Cardiac muscle cell (in vitro differentiated cells and primary cell): Measurements from ENCODE around the gene CIP2A. TPM values are rescaled to one million over a fixed set of nuclear protein-coding genes. Genes with fewer than 3 reads are reported as not detected.

Experiments used
- DNase-seq, 2 donors: peaks; one replicate each; pipeline versions ENCODE4 v3.0.0 to v3.0.0-alpha.2; 2010 to 2017; ENCODE audit warnings: low read depth in 1 of 2, low spot score in 1 of 2
- H3K27ac ChIP-seq: fragments of 200-600 bp; sonication (generic); 2 replicates; pipeline ENCODE4 v1.5.1; 2016
- H3K27me3 ChIP-seq: fragments of 200-600 bp; sonication (generic); 2 replicates; pipeline ENCODE4 v1.6.0; 2016; ENCODE audit warnings: control low read depth
- H3K36me3 ChIP-seq: fragments of 200-600 bp; sonication (generic); 2 replicates; pipeline ENCODE4 v1.5.1; 2016; ENCODE audit warnings: control low read depth
- H3K4me1 ChIP-seq: fragments of 200-600 bp; sonication (generic); 2 replicates; pipeline ENCODE4 v1.8.1; 2017; ENCODE audit warnings: low read depth, mild to moderate bottlenecking, mixed run types
- H3K4me3 ChIP-seq: fragments of 200-600 bp; sonication (generic); 2 replicates; pipeline ENCODE4 v1.5.1; 2016; ENCODE audit warnings: mild to moderate bottlenecking
- H3K9me3 ChIP-seq: fragments of 200-600 bp; sonication (generic); 2 replicates; pipeline ENCODE4 v1.5.1; 2017; ENCODE audit warnings: low read depth, mild to moderate bottlenecking, control low read depth
- CTCF ChIP-seq: IDR thresholded peaks from 2 replicates; pipeline ENCODE4 v1.5.1; 2012; ENCODE audit warnings: low read depth, mild to moderate bottlenecking, low read length
- polyA plus RNA-seq: library from polyadenylated mRNA; unstranded; fragments of >200 nt; fragmentation: Nextera tagmentation; extraction: Ambion mirVana; gene quantifications from 2 replicates; pipeline ENCODE4 v1.2.1, GENCODE V29; 2016
- total RNA-seq: library from RNA; depleted of rRNA; stranded (reverse); fragments of >200 nt; gene quantifications from 2 replicates; pipeline ENCODE4 v1.2.3, GENCODE V29; 2016

Gene CIP2A
- total and polyA plus RNA-seq, 2 experiments from 2014 or later, result 8.1 to 12.2 TPM

- DNase-seq, result no peak
- no peak for TF ChIP-seq CTCF
- peaks cover 10% of the 10 kb centered on the region for H3K4me1 ChIP-seq
These were observed 723 bp upstream of the CIP2A start for GRCh38 chr3:108589998-108590323.

DNA sequence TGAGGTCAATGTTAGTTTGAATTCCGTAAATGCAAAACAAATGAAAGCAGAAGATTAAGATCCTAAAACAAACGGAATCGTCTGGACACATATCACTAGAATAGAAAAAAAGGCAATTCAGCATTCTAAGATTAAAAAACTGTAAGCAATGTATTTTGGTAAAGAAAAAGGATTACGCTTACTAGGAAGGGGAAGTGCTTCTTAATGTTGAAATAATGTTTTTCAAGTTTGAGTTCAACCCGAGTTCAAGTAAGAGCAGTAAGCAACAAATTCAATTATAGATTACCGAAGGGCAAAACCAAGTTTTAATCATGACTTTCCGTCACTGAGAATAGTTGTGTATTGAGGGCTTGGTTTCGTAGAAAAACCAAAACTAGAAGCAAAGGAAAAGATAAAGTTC lies 637 bp downstream of the CIP2A start:
- no peak for DNase-seq
- no peaks in the 10 kb centered on the region for H3K9me3 ChIP-seq
- peaks cover 10% of the 10 kb centered on the region for H3K4me1 ChIP-seq
- H3K27ac ChIP-seq, result peak overlapping the region; percentile 95
- H3K4me3 ChIP-seq, result peak overlapping the region; percentile 55
- H3K36me3 ChIP-seq, result no peaks in the 10 kb centered on the region
- H3K27me3 ChIP-seq, result no peaks in the 10 kb centered on the region
- no peak for TF ChIP-seq CTCF

More at GRCh38 chr3:108589998-108590323, 723 bp upstream of the CIP2A start:
- H3K4me3 ChIP-seq, result peak overlapping the region; percentile 55
- no peaks in the 10 kb centered on the region for H3K9me3 ChIP-seq
- H3K36me3 ChIP-seq, result no peaks in the 10 kb centered on the region
- H3K27me3 ChIP-seq, result no peaks in the 10 kb centered on the region
- H3K27ac ChIP-seq, result peak overlapping the region; percentile 95

DNA sequence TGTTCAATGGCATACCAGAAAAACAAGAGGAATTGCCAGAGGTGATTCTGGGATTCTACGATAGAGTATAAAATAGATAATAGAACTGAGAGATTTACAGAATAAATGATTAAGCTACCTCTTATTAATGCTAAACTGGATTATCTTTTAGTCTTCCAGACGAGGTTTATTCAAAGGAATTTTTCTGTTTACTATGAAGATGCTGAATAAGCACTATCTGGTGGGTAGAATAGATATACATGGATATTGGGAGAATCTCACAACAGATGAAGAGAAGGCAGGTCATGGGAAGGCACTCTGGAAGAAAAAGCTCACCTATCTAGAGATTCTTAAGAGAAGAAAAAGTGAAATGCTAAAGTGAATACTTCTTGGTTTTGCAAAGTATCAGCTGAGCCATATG lies 11.2 kb downstream of the CIP2A start:
- Histone ChIP-seq H3K4me1 (no peaks in the 10 kb centered on the region), H3K4me3 (no peak overlapping the region), H3K9me3 (no peaks in the 10 kb centered on the region), H3K27ac (no peak overlapping the region), H3K36me3 (no peaks in the 10 kb centered on the region), H3K27me3 (no peaks in the 10 kb centered on the region)
- no peak for TF ChIP-seq CTCF
- DNase-seq, result no peak

- Histone ChIP-seq H3K4me1 (no peaks in the 10 kb centered on the region), H3K27me3 (no peaks in the 10 kb centered on the region), H3K27ac (no peak overlapping the region), H3K4me3 (no peak overlapping the region), H3K9me3 (no peaks in the 10 kb centered on the region), H3K36me3 (peaks cover 5% of the 10 kb centered on the region)
- TF ChIP-seq CTCF, result no peak
- DNase-seq, result no peak
These were observed 19.9 kb downstream of the CIP2A start for GRCh38 chr3:108569336-108569735.

GRCh38 chr3:108566599-108566998 lies 22.6 kb downstream of the CIP2A start:
- peaks cover 5% of the 10 kb centered on the region for H3K36me3 ChIP-seq
- no peaks in the 10 kb centered on the region for H3K9me3 ChIP-seq
- DNase-seq, result no peak
- H3K4me3 ChIP-seq, result no peak overlapping the region
- no peak overlapping the region for H3K27ac ChIP-seq
- no peaks in the 10 kb centered on the region for H3K27me3 ChIP-seq
- TF ChIP-seq CTCF, result no peak
- no peaks in the 10 kb centered on the region for H3K4me1 ChIP-seq

GRCh38 chr3:108565506-108565905 lies 23.7 kb downstream of the CIP2A start:
- TF ChIP-seq CTCF, result no peak
- Histone ChIP-seq H3K27ac (no peak overlapping the region), H3K4me3 (no peak overlapping the region), H3K36me3 (peaks cover 5% of the 10 kb centered on the region), H3K4me1 (no peaks in the 10 kb centered on the region), H3K27me3 (no peaks in the 10 kb centered on the region), H3K9me3 (no peaks in the 10 kb centered on the region)
- DNase-seq, result no peak
